BE2C (cell line): ENCODE results near the gene ABR.

Source experiments
- DNase-seq: peaks from one replicate; pipeline ENCODE4 v3.0.0-alpha.2; 2020
- H3K27me3 ChIP-seq: fragments of 250-450 bp; sonication (Bioruptor Pico); 2 replicates; pipeline ENCODE4 v1.5.1; 2020; ENCODE audit warnings: mild to moderate bottlenecking
- H3K36me3 ChIP-seq: fragments of 250-450 bp; sonication (Bioruptor Pico); 2 replicates; pipeline ENCODE4 v1.5.1; 2020; ENCODE audit warnings: mild to moderate bottlenecking
- H3K4me1 ChIP-seq: fragments of 250-450 bp; sonication (Bioruptor Pico); 2 replicates; pipeline ENCODE4 v1.5.1; 2020
- H3K4me3 ChIP-seq: 2 replicates; pipeline ENCODE4 v1.5.1; 2011; ENCODE audit warnings: low read depth, low read length
- H3K9me3 ChIP-seq: fragments of 250-450 bp; sonication (Bioruptor Pico); 2 replicates; pipeline ENCODE4 v1.5.1; 2020
- CTCF ChIP-seq: IDR thresholded peaks from 2 replicates; pipeline ENCODE4 v1.5.1; 2012; ENCODE audit warnings: mild to moderate bottlenecking, low read depth, low read length

ABR gene

GRCh38 chr17:1004769-1005295 lies 174.9 kb downstream of the ABR start:
- TF ChIP-seq CTCF, result no peak
- Histone ChIP-seq H3K4me1 (no peaks in the 10 kb centered on the region), H3K9me3 (no peaks in the 10 kb centered on the region), H3K4me3 (no peak overlapping the region), H3K36me3 (peaks cover 20% of the 10 kb centered on the region), H3K27me3 (no peaks in the 10 kb centered on the region)
- no peak for DNase-seq

DNA sequence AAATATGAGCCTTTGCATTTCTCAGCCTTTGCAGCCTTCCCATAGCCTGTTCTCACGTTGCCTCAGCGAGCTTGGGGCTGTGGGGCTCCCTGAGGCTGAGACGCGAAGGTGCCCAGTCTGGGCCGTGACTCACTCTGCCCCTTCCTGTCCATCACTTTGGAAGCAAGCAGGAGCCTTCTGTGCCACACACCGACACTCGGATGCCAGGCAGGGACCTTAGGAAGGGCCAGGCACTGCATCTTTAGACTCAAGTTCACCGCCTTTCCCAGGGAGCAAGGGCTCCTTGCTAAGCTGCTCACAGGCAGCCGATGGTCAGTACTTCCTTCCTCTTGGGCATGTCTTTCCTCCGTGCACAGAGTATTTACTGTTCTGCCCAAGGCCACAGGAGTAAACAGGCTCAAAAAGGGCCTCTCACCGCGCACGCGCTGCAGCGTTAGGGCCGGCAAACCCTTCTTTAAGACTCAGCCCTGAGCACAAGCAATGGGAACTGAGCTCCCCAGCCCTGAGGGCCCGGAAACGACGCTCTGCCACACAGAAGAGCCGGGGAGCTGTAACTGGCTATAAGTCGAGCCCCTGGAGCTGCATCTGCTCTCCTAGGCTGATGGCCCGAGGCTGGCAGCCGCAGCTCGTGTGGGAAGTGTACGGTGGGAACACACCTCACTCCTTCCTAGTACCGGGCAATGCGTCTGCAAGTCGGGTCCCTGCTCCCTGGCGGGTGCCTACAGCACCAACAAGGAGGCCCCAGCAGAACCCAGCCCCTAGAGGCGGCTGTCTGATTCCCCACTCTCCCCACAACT lies 175.6 kb downstream of the ABR start:
- no peaks in the 10 kb centered on the region for H3K4me1 ChIP-seq
- H3K36me3 ChIP-seq, result peaks cover 26% of the 10 kb centered on the region
- no peaks in the 10 kb centered on the region for H3K27me3 ChIP-seq
- TF ChIP-seq CTCF, result no peak
- H3K4me3 ChIP-seq, result no peak overlapping the region
- no peak for DNase-seq
- H3K9me3 ChIP-seq, result no peaks in the 10 kb centered on the region

- no peaks in the 10 kb centered on the region for H3K4me1 ChIP-seq
- no peak for DNase-seq
- H3K4me3 ChIP-seq, result no peak overlapping the region
- no peaks in the 10 kb centered on the region for H3K27me3 ChIP-seq
- TF ChIP-seq CTCF, result no peak
- H3K9me3 ChIP-seq, result no peaks in the 10 kb centered on the region
- peaks cover 26% of the 10 kb centered on the region for H3K36me3 ChIP-seq
Observed at GRCh38 chr17:1003633-1003971, 176.2 kb downstream of the ABR start.

DNA sequence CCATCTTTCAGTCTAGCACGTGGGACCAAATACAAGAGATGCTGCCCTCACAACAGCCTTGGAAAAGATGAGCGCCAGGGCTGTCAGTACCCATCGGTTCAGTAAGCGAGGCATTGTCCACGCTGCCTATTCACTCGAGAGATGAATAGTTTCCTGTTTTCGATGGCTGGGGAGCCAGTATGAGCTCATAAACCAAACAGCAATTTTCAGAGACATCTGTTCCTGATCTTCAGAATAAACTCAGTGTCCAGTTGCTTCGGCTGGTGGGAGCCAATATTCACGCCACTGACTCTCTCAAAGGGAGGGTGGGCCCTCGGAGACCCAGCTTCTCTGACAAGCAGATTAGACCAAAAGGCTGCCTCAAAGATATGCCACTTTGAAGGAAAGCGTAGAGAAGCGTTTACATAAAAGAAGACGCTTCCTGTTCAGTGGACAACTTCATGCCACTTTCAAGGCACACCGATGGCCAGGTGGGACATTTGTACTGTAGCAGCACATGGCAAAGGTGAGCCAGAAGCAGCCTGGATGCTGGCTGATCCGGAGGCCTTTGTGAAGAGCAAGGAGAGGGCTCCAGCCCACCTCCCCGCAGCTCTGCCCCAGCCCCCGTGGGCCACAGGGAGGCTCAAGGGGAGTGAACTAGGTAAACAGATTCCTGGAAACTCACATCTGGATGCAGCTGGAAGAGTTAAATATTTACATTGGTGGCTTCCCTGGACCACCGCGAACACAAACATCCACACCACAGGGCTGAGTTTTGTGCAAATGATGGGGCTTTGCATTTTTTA lies 176.8 kb downstream of the ABR start:
- Histone ChIP-seq H3K36me3 (peaks cover 26% of the 10 kb centered on the region), H3K9me3 (no peaks in the 10 kb centered on the region), H3K4me3 (no peak overlapping the region), H3K27me3 (no peaks in the 10 kb centered on the region), H3K4me1 (no peaks in the 10 kb centered on the region)
- TF ChIP-seq CTCF, result no peak
- DNase-seq, result no peak

GRCh38 chr17:1002412-1002753 lies 177.4 kb downstream of the ABR start:
- Histone ChIP-seq H3K27me3 (no peaks in the 10 kb centered on the region), H3K4me1 (no peaks in the 10 kb centered on the region), H3K4me3 (no peak overlapping the region), H3K36me3 (peaks cover 26% of the 10 kb centered on the region), H3K9me3 (no peaks in the 10 kb centered on the region)
- no peak for DNase-seq
- no peak for TF ChIP-seq CTCF
